Activated CD4-positive, alpha-beta T cell treated with anti-CD3 and anti-CD28 coated beads, Interleukin-2, amount 50 U/mL, for 24 hours (primary cell): ENCODE measurements around the gene CDKN2B-AS1.
"Not testable (repeated sequence)": the region's sequence is repeated elsewhere in the genome, so short reads cannot be mapped to it uniquely, and the experiment has no call there.

Source experiments
- DNase-seq, 2 donors: peaks; one replicate each; pipeline ENCODE4 v3.0.0-alpha.2; 2020; ENCODE audit warnings: low read depth in 1 of 2, low spot score in 1 of 2

Gene CDKN2B-AS1

GRCh38 chr9:22043928-22044327, 49.3 kb downstream of the CDKN2B-AS1 start:
- no peak for DNase-seq

GRCh38 chr9:22044583-22044982, 50.0 kb downstream of the CDKN2B-AS1 start:
- DNase-seq = no peak

GRCh38 chr9:22045423-22045822, 50.8 kb downstream of the CDKN2B-AS1 start:
- DNase-seq = no peak

GRCh38 chr9:22046243-22046885, 51.8 kb downstream of the CDKN2B-AS1 start:
- DNase-seq = no peak

GRCh38 chr9:22047596-22047995, 53.0 kb downstream of the CDKN2B-AS1 start:
- DNase-seq = no peak

GRCh38 chr9:22049411-22049810, 54.8 kb downstream of the CDKN2B-AS1 start:
- no peak for DNase-seq

- no peak for DNase-seq
Observed at GRCh38 chr9:22050924-22051323, 56.3 kb downstream of the CDKN2B-AS1 start.

GRCh38 chr9:22052376-22052945, 57.9 kb downstream of the CDKN2B-AS1 start:
- peak in 1 of 2 donors; percentile 55 for DNase-seq

GRCh38 chr9:22053178-22053577, 58.6 kb downstream of the CDKN2B-AS1 start:
- no peak for DNase-seq

GRCh38 chr9:22054076-22054475, 59.5 kb downstream of the CDKN2B-AS1 start:
- DNase-seq = no peak

GRCh38 chr9:22054529-22054928, 59.9 kb downstream of the CDKN2B-AS1 start:
- no peak for DNase-seq

GRCh38 chr9:22055090-22055489, 60.5 kb downstream of the CDKN2B-AS1 start:
- DNase-seq = no peak

- DNase-seq = no peak
Observed at GRCh38 chr9:22056402-22056801, 61.8 kb downstream of the CDKN2B-AS1 start.

- DNase-seq = not testable (repeated sequence)
Observed at GRCh38 chr9:22057972-22058371, 63.4 kb downstream of the CDKN2B-AS1 start.

GRCh38 chr9:22060831-22061383, 66.3 kb downstream of the CDKN2B-AS1 start:
- DNase-seq = no peak

GRCh38 chr9:22064957-22065356, 70.4 kb downstream of the CDKN2B-AS1 start:
- no peak for DNase-seq

GRCh38 chr9:22065431-22066200, 71.0 kb downstream of the CDKN2B-AS1 start:
- no peak for DNase-seq

- DNase-seq = no peak
Observed at GRCh38 chr9:22067196-22067595, 72.6 kb downstream of the CDKN2B-AS1 start.

GRCh38 chr9:22068369-22068768, 73.8 kb downstream of the CDKN2B-AS1 start:
- no peak for DNase-seq

GRCh38 chr9:22073349-22073748, 78.8 kb downstream of the CDKN2B-AS1 start:
- DNase-seq = no peak

GRCh38 chr9:22078081-22078480, 83.5 kb downstream of the CDKN2B-AS1 start:
- no peak for DNase-seq

- peak; percentile 13 to 58 for DNase-seq
Observed at GRCh38 chr9:22079873-22080341, 85.3 kb downstream of the CDKN2B-AS1 start.
